Neural cell (in vitro differentiated cells): Measurements from ENCODE around the gene SPOCK1. TPM values are rescaled to one million over a fixed set of nuclear protein-coding genes. Genes with fewer than 3 reads are reported as not detected.

ENCODE experiments used
- H2AFZ ChIP-seq: fragments of 200-600, 300-800 bp; sonication (generic), shearing (Covaris generic); 2 replicates; pipeline ENCODE4 v1.6.0; 2014; ENCODE audit warnings: low read depth, mild to moderate bottlenecking, antibody characterized with exemption, low read length, moderate library complexity
- H3F3A ChIP-seq: fragments of 200-600 bp; shearing (Covaris generic); 2 replicates; pipeline ENCODE4 v1.6.1; 2016; ENCODE audit warnings: mild to moderate bottlenecking, moderate library complexity, mixed read lengths, antibody characterized with exemption, low read length; ENCODE audit not compliant: insufficient read depth, poor library complexity, severe bottlenecking
- H3K27ac ChIP-seq: fragments of 200-600, 300-800 bp; sonication (generic), shearing (Covaris generic); 2 replicates; pipeline ENCODE4 v1.5.1; 2014; ENCODE audit warnings: mild to moderate bottlenecking, low read length, moderate library complexity
- H3K27me3 ChIP-seq: fragments of 300-800, 200-600 bp; sonication (generic), shearing (Covaris generic); 2 replicates; pipeline ENCODE4 v1.6.0; 2014; ENCODE audit warnings: mild to moderate bottlenecking, low read depth, low read length, moderate library complexity; ENCODE audit not compliant: insufficient read depth
- H3K36me3 ChIP-seq: fragments of 300-800, 200-600 bp; sonication (generic), shearing (Covaris generic); 2 replicates; pipeline ENCODE4 v1.5.1; 2014; ENCODE audit warnings: mild to moderate bottlenecking, antibody characterized with exemption, low read length, moderate library complexity; ENCODE audit not compliant: insufficient read depth
- H3K4me2 ChIP-seq: fragments of 300-800, 200-600 bp; sonication (generic), shearing (Covaris generic); 2 replicates; pipeline ENCODE4 v1.6.0; 2014; ENCODE audit warnings: mild to moderate bottlenecking, low read length
- H3K4me3 ChIP-seq: fragments of 300-800, 200-600 bp; sonication (generic), shearing (Covaris generic); 2 replicates; pipeline ENCODE4 v1.5.1; 2014; ENCODE audit warnings: mild to moderate bottlenecking, low read length, moderate library complexity
- H3K79me2 ChIP-seq: fragments of 200-600 bp; shearing (Covaris generic); replicated peaks from 2 replicates; pipeline ENCODE4 v1.6.0; 2014; ENCODE audit warnings: mild to moderate bottlenecking, low read length, moderate library complexity; ENCODE audit not compliant: insufficient read depth
- H3K9ac ChIP-seq: fragments of 300-800, 200-600 bp; sonication (generic), shearing (Covaris generic); 2 replicates; pipeline ENCODE4 v1.6.1; 2016; ENCODE audit warnings: mild to moderate bottlenecking, low read length, mixed read lengths
- H3K9me2 ChIP-seq: fragments of 200-600 bp; shearing (Covaris generic); 2 replicates; pipeline ENCODE4 v1.6.1; 2016; ENCODE audit warnings: mild to moderate bottlenecking, low read length, mixed read lengths; ENCODE audit not compliant: insufficient read depth
- H3K9me3 ChIP-seq: fragments of 200-600, 300-800 bp; sonication (generic), shearing (Covaris generic); 2 replicates; pipeline ENCODE4 v1.6.1; 2016; ENCODE audit warnings: mild to moderate bottlenecking, mixed run types, low read length, moderate library complexity, mixed read lengths
- H4K20me1 ChIP-seq: fragments of 200-600 bp; shearing (Covaris generic); 2 replicates; pipeline ENCODE4 v1.6.1; 2016; ENCODE audit warnings: mild to moderate bottlenecking, mixed run types; ENCODE audit not compliant: insufficient read depth
- CTCF ChIP-seq: fragments of 450-650 bp; IDR thresholded peaks from 2 replicates; pipeline ENCODE4 v1.5.1; 2014; ENCODE audit warnings: antibody characterized with exemption, mild to moderate bottlenecking, moderate library complexity; ENCODE audit not compliant: poor library complexity, severe bottlenecking
- EP300 ChIP-seq: fragments of 450-650 bp; conservative IDR thresholded peaks from 2 replicates; pipeline ENCODE4 v1.6.1; 2014; ENCODE audit warnings: antibody characterized with exemption, mild to moderate bottlenecking, moderate library complexity; ENCODE audit not compliant: poor library complexity, severe bottlenecking
- EZH2 ChIP-seq: fragments of 200-600, 300-800 bp; shearing (Covaris generic), sonication (generic); IDR thresholded peaks from 2 replicates; pipeline ENCODE4 v1.6.1; 2014; ENCODE audit warnings: antibody characterized with exemption, low read length, borderline replicate concordance, mild to moderate bottlenecking; ENCODE audit not compliant: insufficient read depth, poor library complexity, severe bottlenecking
- MXI1 ChIP-seq: fragments of 450-650 bp; conservative IDR thresholded peaks from 2 replicates; pipeline ENCODE4 v1.6.1; 2014; ENCODE audit warnings: antibody characterized with exemption, mild to moderate bottlenecking; ENCODE audit not compliant: poor library complexity, severe bottlenecking
- POLR2AphosphoS5 ChIP-seq: IDR thresholded peaks from 2 replicates; pipeline ENCODE4 v1.6.1; 2012
- RAD21 ChIP-seq: fragments of 450-650 bp; conservative IDR thresholded peaks from 2 replicates; pipeline ENCODE4 v1.6.1; 2014; ENCODE audit warnings: antibody characterized with exemption, mild to moderate bottlenecking, moderate library complexity
- REST ChIP-seq: IDR thresholded peaks from 2 replicates; pipeline ENCODE4 v1.6.1; 2012; ENCODE audit warnings: borderline replicate concordance
- SMC3 ChIP-seq: fragments of 450-650 bp; conservative IDR thresholded peaks from 2 replicates; pipeline ENCODE4 v1.6.1; 2014; ENCODE audit warnings: antibody characterized with exemption, mild to moderate bottlenecking, moderate library complexity; ENCODE audit not compliant: poor library complexity
- TAF1 ChIP-seq: IDR thresholded peaks from 2 replicates; pipeline ENCODE4 v1.6.1; 2012; ENCODE audit warnings: low read depth
- polyA plus RNA-seq: library from polyadenylated mRNA; depleted of rRNA; stranded (reverse); fragments of >200 nt; gene quantifications from 2 replicates; pipeline ENCODE4 v1.2.3, GENCODE V29; 2014

Gene SPOCK1
- polyA plus RNA-seq, 1 donor from 2014 or later: 33.6 TPM

- Histone ChIP-seq H3K36me3 (no peaks in the 10 kb centered on the region), H3K9me3 (no peaks in the 10 kb centered on the region), H3K9me2 (no peaks in the 10 kb centered on the region), H4K20me1 (no peaks in the 10 kb centered on the region), H3K27ac (no peak overlapping the region), H2AFZ (no peak overlapping the region), H3K4me2 (no peak overlapping the region), H3F3A (no peaks in the 10 kb centered on the region), H3K4me3 (no peak overlapping the region), H3K79me2 (no peaks in the 10 kb centered on the region), H3K9ac (no peak overlapping the region), H3K27me3 (no peaks in the 10 kb centered on the region)
- TF ChIP-seq EZH2: no peak
- TF ChIP-seq POLR2AphosphoS5: no peak
- no peak for TF ChIP-seq SMC3
- TF ChIP-seq RAD21: no peak
- TF ChIP-seq TAF1: no peak
- TF ChIP-seq MXI1: no peak
- no peak for TF ChIP-seq REST
- no peak for TF ChIP-seq CTCF
- no peak for TF ChIP-seq EP300
Measured at GRCh38 chr5:137325721-137326120, 173.4 kb downstream of the SPOCK1 start.

DNA sequence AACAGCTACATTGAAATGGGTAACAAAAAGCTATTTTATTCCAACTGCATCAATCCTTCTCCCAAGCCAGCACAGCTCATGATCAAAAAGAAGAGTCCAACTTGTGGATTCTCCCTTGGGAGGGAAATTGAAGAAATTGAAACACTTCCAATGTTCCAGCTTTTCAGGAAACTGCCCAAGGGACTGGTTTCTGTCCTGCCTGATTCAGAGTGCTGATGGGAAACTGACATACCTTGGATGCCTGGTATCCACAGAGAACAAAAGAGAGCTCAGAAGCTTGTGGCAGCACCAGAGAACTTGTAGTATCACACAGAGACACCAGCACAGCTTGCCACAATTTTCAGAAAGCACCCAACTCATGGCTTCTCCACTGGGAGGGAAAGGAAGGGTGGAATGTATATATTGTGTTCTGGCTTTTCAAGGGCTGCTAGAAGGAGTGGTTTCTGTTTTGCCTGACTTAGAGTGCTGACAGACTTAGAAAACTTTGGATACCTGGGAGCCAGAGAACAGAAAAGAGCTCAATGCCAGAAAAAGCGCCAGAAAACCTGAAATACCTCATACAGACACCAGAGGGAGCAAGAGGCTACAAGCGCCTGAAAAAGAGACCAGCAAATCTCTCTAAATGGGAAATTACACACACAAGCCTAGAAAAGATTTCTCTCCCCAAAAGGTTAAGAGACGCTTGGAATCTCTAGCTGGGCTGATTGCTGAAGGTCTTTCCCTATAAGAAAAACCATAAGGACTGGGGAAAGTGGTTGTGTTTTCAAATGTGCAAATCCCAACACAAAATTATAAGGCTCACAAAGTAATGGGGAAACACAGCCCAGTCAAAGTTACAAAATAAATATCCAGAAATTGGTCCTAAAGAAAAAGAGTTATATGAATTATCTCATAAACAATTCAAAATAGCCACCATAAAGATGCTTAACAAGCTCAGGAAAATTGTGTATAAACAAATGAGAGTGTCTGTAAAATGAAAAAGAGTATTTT, 178.8 kb downstream of the SPOCK1 start:
- no peak for TF ChIP-seq TAF1
- TF ChIP-seq REST: no peak
- no peak for TF ChIP-seq EZH2
- peak; percentile 89 for TF ChIP-seq RAD21
- TF ChIP-seq POLR2AphosphoS5: no peak
- peak; percentile 95 for TF ChIP-seq SMC3
- TF ChIP-seq CTCF: peak; percentile 86
- no peak for TF ChIP-seq EP300
- no peak for TF ChIP-seq MXI1
- Histone ChIP-seq H3K36me3 (no peaks in the 10 kb centered on the region), H3K4me2 (no peak overlapping the region), H3K9me3 (no peaks in the 10 kb centered on the region), H2AFZ (no peak overlapping the region), H3K9ac (no peak overlapping the region), H3K4me3 (no peak overlapping the region), H3F3A (no peaks in the 10 kb centered on the region), H3K9me2 (no peaks in the 10 kb centered on the region), H4K20me1 (no peaks in the 10 kb centered on the region), H3K79me2 (no peaks in the 10 kb centered on the region), H3K27me3 (no peaks in the 10 kb centered on the region), H3K27ac (no peak overlapping the region)
